Smooth muscle cell (in vitro differentiated cells): Measurements from ENCODE around the gene TRAM2. TPM values are rescaled to one million over a fixed set of nuclear protein-coding genes. Genes with fewer than 3 reads are reported as not detected.

ENCODE experiments used
- DNase-seq: peaks from one replicate; lab custom pipeline; 2025; ENCODE audit not compliant: unreplicated experiment; lab: John Stamatoyannopoulos, UW
- H2AFZ ChIP-seq: fragments of 200-600 bp; sonication (generic); 2 replicates; pipeline ENCODE4 v1.6.0; 2016; ENCODE audit warnings: antibody characterized with exemption, low read depth, mild to moderate bottlenecking
- H3F3A ChIP-seq: fragments of 200-600 bp; sonication (generic); 2 replicates; pipeline ENCODE4 v1.6.0; 2017; ENCODE audit warnings: antibody characterized with exemption, low read depth
- H3K27ac ChIP-seq: fragments of 200-600 bp; sonication (generic); 2 replicates; pipeline ENCODE4 v1.5.1; 2016; ENCODE audit warnings: low read depth, mild to moderate bottlenecking
- H3K27me3 ChIP-seq: fragments of 200-600 bp; sonication (generic); 2 replicates; pipeline ENCODE4 v1.6.1; 2016; ENCODE audit warnings: low read depth, mild to moderate bottlenecking
- H3K36me3 ChIP-seq: fragments of 200-600 bp; sonication (generic); 2 replicates; pipeline ENCODE4 v1.5.1; 2016; ENCODE audit warnings: low read depth
- H3K4me1 ChIP-seq: fragments of 200-600 bp; sonication (generic); 2 replicates; pipeline ENCODE4 v1.5.1; 2016; ENCODE audit warnings: low read depth
- H3K4me2 ChIP-seq: fragments of 200-600 bp; sonication (generic); 2 replicates; pipeline ENCODE4 v1.6.0; 2016; ENCODE audit warnings: mild to moderate bottlenecking
- H3K4me3 ChIP-seq: fragments of 200-600 bp; sonication (generic); 2 replicates; pipeline ENCODE4 v1.5.1; 2016; ENCODE audit warnings: mild to moderate bottlenecking
- H3K79me2 ChIP-seq: fragments of 200-600 bp; sonication (generic); 2 replicates; pipeline ENCODE4 v1.6.0; 2016; ENCODE audit warnings: low read depth, mild to moderate bottlenecking
- H3K9ac ChIP-seq: fragments of 200-600 bp; sonication (generic); 2 replicates; pipeline ENCODE4 v1.6.0; 2016; ENCODE audit warnings: low read depth
- H3K9me3 ChIP-seq: fragments of 200-600 bp; sonication (generic); replicated peaks from 2 replicates; pipeline ENCODE4 v1.5.1; 2016; ENCODE audit warnings: low read depth
- H4K20me1 ChIP-seq: fragments of 200-600 bp; sonication (generic); 2 replicates; pipeline ENCODE4 v1.6.0; 2016; ENCODE audit warnings: low read depth
- CTCF ChIP-seq: fragments of 200-600 bp; sonication (generic); IDR thresholded peaks from 2 replicates; pipeline ENCODE4 v1.5.1; 2017; ENCODE audit warnings: borderline replicate concordance, mild to moderate bottlenecking, antibody characterized with exemption; ENCODE audit not compliant: insufficient read depth, poor library complexity, severe bottlenecking
- WGBS: methylation state at CpG from one replicate; pipeline ENCODE4 v1.1.7; 2016; ENCODE audit warnings: low lambda C conversion rate; 5-methylcytosine and 5-hydroxymethylcytosine counted together
- polyA plus RNA-seq: library from polyadenylated mRNA; unstranded; fragments of >200 nt; fragmentation: Nextera tagmentation; extraction: Ambion mirVana; gene quantifications from 2 replicates; pipeline ENCODE4 v1.2.1, GENCODE V29; 2016
- total RNA-seq: library from RNA; depleted of rRNA; stranded (reverse); fragments of >200 nt; gene quantifications from 2 replicates; pipeline ENCODE4 v1.2.3, GENCODE V29; 2014

Gene TRAM2
- total and polyA plus RNA-seq, 2 experiments from 2014 or later, result 18.2 to 35.6 TPM

GRCh38 chr6:52545406-52546119 lies 31.3 kb downstream of the TRAM2 start:
- DNase-seq, result no peak
- H3K79me2 ChIP-seq, result peaks cover 66% of the 10 kb centered on the region
- no peak overlapping the region for H2AFZ ChIP-seq
- H3K9ac ChIP-seq, result no peak overlapping the region
- H3K9me3 ChIP-seq, result no peaks in the 10 kb centered on the region
- no peak overlapping the region for H3K4me2 ChIP-seq
- peaks cover 10% of the 10 kb centered on the region for H3K4me1 ChIP-seq
- WGBS, result 92% methylated on average over 6 of the region's 6 CpGs
- H3K27me3 ChIP-seq, result no peaks in the 10 kb centered on the region
- H3F3A ChIP-seq, result peaks cover 2% of the 10 kb centered on the region
- H3K4me3 ChIP-seq, result no peak overlapping the region
- H4K20me1 ChIP-seq, result peaks cover 12% of the 10 kb centered on the region
- no peak for TF ChIP-seq CTCF
- H3K36me3 ChIP-seq, result no peaks in the 10 kb centered on the region
- H3K27ac ChIP-seq, result no peak overlapping the region

GRCh38 chr6:52544602-52545405 lies 32.1 kb downstream of the TRAM2 start:
- Histone ChIP-seq H4K20me1 (peaks cover 7% of the 10 kb centered on the region), H2AFZ (no peak overlapping the region), H3K79me2 (peaks cover 62% of the 10 kb centered on the region), H3K4me1 (peaks cover 10% of the 10 kb centered on the region), H3K27me3 (no peaks in the 10 kb centered on the region), H3K4me3 (no peak overlapping the region), H3K36me3 (no peaks in the 10 kb centered on the region), H3F3A (peaks cover 7% of the 10 kb centered on the region), H3K9me3 (no peaks in the 10 kb centered on the region), H3K9ac (no peak overlapping the region), H3K27ac (peak overlapping the region; percentile 58), H3K4me2 (peak overlapping the region; percentile 70)
- no peak for TF ChIP-seq CTCF
- WGBS, result 92% methylated on average over 9 of the region's 9 CpGs
- no peak for DNase-seq

GRCh38 chr6:52543729-52544601 lies 32.9 kb downstream of the TRAM2 start:
- TF ChIP-seq CTCF, result no peak
- H3K27ac ChIP-seq, result peak overlapping the region; percentile 58
- H3K4me1 ChIP-seq, result peaks cover 15% of the 10 kb centered on the region
- DNase-seq, result no peak
- H4K20me1 ChIP-seq, result peaks cover 7% of the 10 kb centered on the region
- 50% methylated on average over 10 of the region's 10 CpGs for WGBS
- peak overlapping the region; percentile 70 for H3K4me2 ChIP-seq
- peaks cover 58% of the 10 kb centered on the region for H3K79me2 ChIP-seq
- H2AFZ ChIP-seq, result no peak overlapping the region
- H3K27me3 ChIP-seq, result no peaks in the 10 kb centered on the region
- no peaks in the 10 kb centered on the region for H3K9me3 ChIP-seq
- H3K9ac ChIP-seq, result no peak overlapping the region
- H3K4me3 ChIP-seq, result no peak overlapping the region
- no peaks in the 10 kb centered on the region for H3K36me3 ChIP-seq
- H3F3A ChIP-seq, result peaks cover 7% of the 10 kb centered on the region
